ENCODE results near the gene STIM2.
A peak's percentile ranks its signal among the peaks of the same experiment; 100 is the strongest.

Gene STIM2

DNA sequence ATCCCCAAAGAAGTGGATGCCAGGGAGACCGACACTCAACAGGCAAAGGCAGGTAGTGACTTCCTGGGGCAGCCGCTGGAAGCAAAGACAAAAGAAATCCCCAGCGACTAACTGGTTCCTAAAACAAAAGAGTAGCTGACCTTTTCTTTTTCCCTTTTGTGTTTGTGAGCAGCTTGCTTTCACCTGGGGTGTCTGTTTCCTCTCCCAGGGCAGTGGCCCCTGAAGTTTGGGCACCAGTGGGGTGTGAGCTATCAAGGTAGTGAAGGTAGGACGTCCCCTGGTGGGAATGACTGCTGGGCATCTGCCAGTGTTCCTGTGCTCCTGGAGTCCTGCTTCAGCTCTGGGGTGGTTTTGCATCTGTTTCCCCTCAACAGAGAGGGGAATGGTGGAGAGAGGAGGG is 41.6 kb upstream of the STIM2 start:
- POLR2A ChIA-PET, result no interaction called here
- Histone ChIP-seq H3K27me3 (replicated peaks in 2 of 5; ENCODE audit: control insufficient read depth in 4 of 5, insufficient read depth in 5 of 5, low read length in 4 of 5) (peaks cover 2 to 80% (median 21%) of the 10 kb centered on the region in 5 experiments), H3K4me1 (ENCODE audit: control extremely low read depth in 1 of 4, control insufficient read depth in 4 of 4, insufficient read depth in 4 of 4, low read length in 3 of 4) (peaks cover 0 to 9% (median 5%) of the 10 kb centered on the region in 4 experiments), H3K36me3 (ENCODE audit: control insufficient read depth in 4 of 4, insufficient read depth in 4 of 4, low read length in 3 of 4) (no peaks in the 10 kb centered on the region), H3K27ac (ENCODE audit: insufficient read depth in 1 of 2, low read depth in 1 of 2, low read length in 2 of 2, poor library complexity in 1 of 2, severe bottlenecking in 2 of 2) (no peak overlapping the region), H3K4me3 (ENCODE audit: control insufficient read depth in 1 of 7, extremely low read depth in 1 of 7, insufficient read depth in 4 of 7, low read depth in 2 of 7, low read length in 6 of 7) (no peak overlapping the region), H3K9me3 (ENCODE audit: control extremely low read depth in 1 of 5, control insufficient read depth in 4 of 5, insufficient read depth in 2 of 5, low read depth in 1 of 5, low read length in 4 of 5) (peaks cover 3 to 17% (median 10%) of the 10 kb centered on the region in 5 experiments)
- CTCF ChIA-PET, result interaction anchor here (0.6 to 1.2 kb wide), 4 partner anchors 10 to 175 kb away, joined by 3 to 5 read pairs (median 4); no protein-coding TSS in a partner anchor
- WGBS (ENCODE audit: insufficient coverage), result 94% methylated on average over 4 of the region's 4 CpGs
- no peak for DNase-seq

- ChIA-PET CTCF (interaction anchor here (0.8 to 1.2 kb wide), 3 partner anchors 9 to 29 kb away, joined by 3 to 4 read pairs (median 3); no protein-coding TSS in a partner anchor), POLR2A (no interaction called here)
- Histone ChIP-seq H3K4me3 (ENCODE audit: control insufficient read depth in 1 of 7, extremely low read depth in 1 of 7, insufficient read depth in 4 of 7, low read depth in 2 of 7, low read length in 6 of 7) (no peak overlapping the region), H3K36me3 (ENCODE audit: control insufficient read depth in 4 of 4, insufficient read depth in 4 of 4, low read length in 3 of 4) (no peaks in the 10 kb centered on the region), H3K4me1 (ENCODE audit: control extremely low read depth in 1 of 4, control insufficient read depth in 4 of 4, insufficient read depth in 4 of 4, low read length in 3 of 4) (peaks cover 0 to 9% (median 5%) of the 10 kb centered on the region in 4 experiments), H3K9me3 (ENCODE audit: control extremely low read depth in 1 of 5, control insufficient read depth in 4 of 5, insufficient read depth in 2 of 5, low read depth in 1 of 5, low read length in 4 of 5) (peaks cover 5 to 21% (median 11%) of the 10 kb centered on the region in 5 experiments), H3K27ac (ENCODE audit: insufficient read depth in 1 of 2, low read depth in 1 of 2, low read length in 2 of 2, poor library complexity in 1 of 2, severe bottlenecking in 2 of 2) (no peak overlapping the region), H3K27me3 (replicated peaks in 2 of 5; ENCODE audit: control insufficient read depth in 4 of 5, insufficient read depth in 5 of 5, low read length in 4 of 5) (peaks cover 2 to 78% (median 21%) of the 10 kb centered on the region in 5 experiments)
- 100% methylated on average over 2 of the region's 3 CpGs for WGBS (ENCODE audit: insufficient coverage)
- DNase-seq, result no peak
Observed at GRCh38 chr4:26819478-26820095, 41.1 kb upstream of the STIM2 start.

- Histone ChIP-seq H3K4me1 (ENCODE audit: control extremely low read depth in 1 of 4, control insufficient read depth in 4 of 4, insufficient read depth in 4 of 4, low read length in 3 of 4) (peaks cover 0 to 9% (median 5%) of the 10 kb centered on the region in 4 experiments), H3K4me3 (ENCODE audit: control insufficient read depth in 1 of 7, extremely low read depth in 1 of 7, insufficient read depth in 4 of 7, low read depth in 2 of 7, low read length in 6 of 7) (no peak overlapping the region), H3K9me3 (ENCODE audit: control extremely low read depth in 1 of 5, control insufficient read depth in 4 of 5, insufficient read depth in 2 of 5, low read depth in 1 of 5, low read length in 4 of 5) (peaks cover 5 to 21% (median 11%) of the 10 kb centered on the region in 5 experiments), H3K27me3 (replicated peaks in 2 of 5; ENCODE audit: control insufficient read depth in 4 of 5, insufficient read depth in 5 of 5, low read length in 4 of 5) (peaks cover 2 to 82% (median 22%) of the 10 kb centered on the region in 5 experiments), H3K36me3 (ENCODE audit: control insufficient read depth in 4 of 4, insufficient read depth in 4 of 4, low read length in 3 of 4) (no peaks in the 10 kb centered on the region), H3K27ac (ENCODE audit: insufficient read depth in 1 of 2, low read depth in 1 of 2, low read length in 2 of 2, poor library complexity in 1 of 2, severe bottlenecking in 2 of 2) (no peak overlapping the region)
- DNase-seq, result no peak
- ChIA-PET POLR2A (no interaction called here), CTCF (interaction anchor here (0.8 kb wide), 1 partner anchor 15 kb away, joined by 3 read pairs; no protein-coding TSS in a partner anchor)
- no CpG with 5 or more reads among the region's 1 CpG for WGBS (ENCODE audit: insufficient coverage)
Observed at GRCh38 chr4:26820346-26820745, 40.3 kb upstream of the STIM2 start.

- H3K4me1 ChIP-seq (ENCODE audit: control extremely low read depth in 1 of 4, control insufficient read depth in 4 of 4, insufficient read depth in 4 of 4, low read length in 3 of 4), result peaks cover 0 to 9% (median 5%) of the 10 kb centered on the region in 4 experiments
- DNase-seq, result no peak
- WGBS (ENCODE audit: insufficient coverage), result 100% methylated on average over 3 of the region's 3 CpGs
- H3K27me3 ChIP-seq (replicated peaks in 2 of 5; ENCODE audit: control insufficient read depth in 4 of 5, insufficient read depth in 5 of 5, low read length in 4 of 5), result peaks cover 2 to 81% (median 23%) of the 10 kb centered on the region in 5 experiments
- H3K27ac ChIP-seq (ENCODE audit: insufficient read depth in 1 of 2, low read depth in 1 of 2, low read length in 2 of 2, poor library complexity in 1 of 2, severe bottlenecking in 2 of 2), result no peak overlapping the region
- ChIA-PET POLR2A (no interaction called here), CTCF (no interaction called here)
- H3K36me3 ChIP-seq (ENCODE audit: control insufficient read depth in 4 of 4, insufficient read depth in 4 of 4, low read length in 3 of 4), result no peaks in the 10 kb centered on the region
- no peak overlapping the region for H3K4me3 ChIP-seq (ENCODE audit: control insufficient read depth in 1 of 7, extremely low read depth in 1 of 7, insufficient read depth in 4 of 7, low read depth in 2 of 7, low read length in 6 of 7)
- peaks cover 5 to 21% (median 11%) of the 10 kb centered on the region in 5 experiments for H3K9me3 ChIP-seq (ENCODE audit: control extremely low read depth in 1 of 5, control insufficient read depth in 4 of 5, insufficient read depth in 2 of 5, low read depth in 1 of 5, low read length in 4 of 5)
Observed at GRCh38 chr4:26821031-26821430, 39.6 kb upstream of the STIM2 start.

DNA sequence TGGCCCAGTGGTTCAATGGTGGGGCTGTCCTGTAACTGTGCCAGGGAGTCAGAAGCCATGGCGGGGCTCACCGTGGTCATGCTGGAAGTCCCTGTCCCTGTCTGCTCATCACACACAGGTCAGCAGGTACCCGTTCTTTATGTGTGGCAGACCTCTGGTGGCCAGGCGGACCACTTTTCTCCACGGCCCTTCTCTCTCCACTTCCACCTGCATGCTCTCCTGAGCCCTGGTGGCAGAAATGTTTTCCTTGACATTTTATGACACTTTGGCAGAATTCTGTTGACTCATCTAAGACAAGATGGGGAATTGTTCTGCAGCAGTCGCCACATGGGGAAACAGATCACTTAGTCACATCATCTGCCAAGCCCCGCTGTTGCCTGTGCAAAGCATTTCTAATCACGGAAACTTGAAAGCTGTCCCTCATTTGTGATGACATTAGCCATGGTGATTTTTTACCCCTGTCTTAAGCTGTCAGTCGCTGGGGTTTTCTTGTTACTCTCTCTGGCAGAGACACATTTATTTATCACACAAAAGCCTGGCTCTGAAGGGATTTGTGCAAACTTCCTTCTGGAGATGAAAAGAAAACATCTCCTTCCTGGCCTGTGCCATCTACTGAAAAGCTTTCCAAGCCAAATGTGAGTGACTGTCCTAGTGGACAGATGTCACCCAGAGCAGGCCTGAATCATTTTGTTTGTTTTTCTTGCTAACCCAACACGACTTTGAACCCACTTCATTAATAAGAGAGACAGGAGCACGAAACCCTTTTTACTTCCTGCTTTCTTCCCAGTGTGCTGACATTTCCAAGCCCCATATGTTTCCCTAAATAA is 38.8 kb upstream of the STIM2 start:
- H3K27ac ChIP-seq (ENCODE audit: insufficient read depth in 1 of 2, low read depth in 1 of 2, low read length in 2 of 2, poor library complexity in 1 of 2, severe bottlenecking in 2 of 2), result no peak overlapping the region
- ChIA-PET CTCF (interaction anchor here (1.9 kb wide), 1 partner anchor 22 kb away, joined by 5 read pairs; no protein-coding TSS in a partner anchor), POLR2A (no interaction called here)

GRCh38 chr4:26822546-26822945 is 38.1 kb upstream of the STIM2 start:
- peaks cover 2 to 80% (median 22%) of the 10 kb centered on the region in 5 experiments for H3K27me3 ChIP-seq (replicated peaks in 2 of 5; ENCODE audit: control insufficient read depth in 4 of 5, insufficient read depth in 5 of 5, low read length in 4 of 5)
- H3K27ac ChIP-seq (ENCODE audit: insufficient read depth in 1 of 2, low read depth in 1 of 2, low read length in 2 of 2, poor library complexity in 1 of 2, severe bottlenecking in 2 of 2), result no peak overlapping the region
- no peak overlapping the region for H3K4me3 ChIP-seq (ENCODE audit: control insufficient read depth in 1 of 7, extremely low read depth in 1 of 7, insufficient read depth in 4 of 7, low read depth in 2 of 7, low read length in 6 of 7)
- ChIA-PET CTCF (interaction anchor here (1.1 to 1.9 kb wide), 2 partner anchors 9 to 22 kb away, joined by 3 to 5 read pairs; no protein-coding TSS in a partner anchor), POLR2A (no interaction called here)
- peak; percentile 52 to 81 (median 70) for DNase-seq
- H3K36me3 ChIP-seq (ENCODE audit: control insufficient read depth in 4 of 4, insufficient read depth in 4 of 4, low read length in 3 of 4), result no peaks in the 10 kb centered on the region
- H3K4me1 ChIP-seq (ENCODE audit: control extremely low read depth in 1 of 4, control insufficient read depth in 4 of 4, insufficient read depth in 4 of 4, low read length in 3 of 4), result peaks cover 0 to 9% (median 7%) of the 10 kb centered on the region in 4 experiments
- no CpG with 5 or more reads among the region's 6 CpGs for WGBS (ENCODE audit: insufficient coverage)
- H3K9me3 ChIP-seq (ENCODE audit: control extremely low read depth in 1 of 5, control insufficient read depth in 4 of 5, insufficient read depth in 2 of 5, low read depth in 1 of 5, low read length in 4 of 5), result peaks cover 5 to 21% (median 11%) of the 10 kb centered on the region in 5 experiments

More for the DNA sequence above, 38.8 kb upstream of the STIM2 start:
- DNase-seq, result peak in 2 of 3 donors; percentile 38 to 45
- Histone ChIP-seq H3K36me3 (ENCODE audit: control insufficient read depth in 4 of 4, insufficient read depth in 4 of 4, low read length in 3 of 4) (no peaks in the 10 kb centered on the region), H3K4me1 (ENCODE audit: control extremely low read depth in 1 of 4, control insufficient read depth in 4 of 4, insufficient read depth in 4 of 4, low read length in 3 of 4) (peaks cover 0 to 9% (median 6%) of the 10 kb centered on the region in 4 experiments), H3K27me3 (replicated peaks in 2 of 5; ENCODE audit: control insufficient read depth in 4 of 5, insufficient read depth in 5 of 5, low read length in 4 of 5) (peaks cover 2 to 81% (median 22%) of the 10 kb centered on the region in 5 experiments), H3K4me3 (ENCODE audit: control insufficient read depth in 1 of 7, extremely low read depth in 1 of 7, insufficient read depth in 4 of 7, low read depth in 2 of 7, low read length in 6 of 7) (no peak overlapping the region), H3K9me3 (ENCODE audit: control extremely low read depth in 1 of 5, control insufficient read depth in 4 of 5, insufficient read depth in 2 of 5, low read depth in 1 of 5, low read length in 4 of 5) (peaks cover 5 to 21% (median 11%) of the 10 kb centered on the region in 5 experiments)
- WGBS (ENCODE audit: insufficient coverage), result 94% methylated on average over 7 of the region's 11 CpGs

Data from common myeloid progenitor, CD34-positive (primary cell).